Adrenal gland (tissue), 5 donors: Measurements from ENCODE around the gene SH3BP5L.

Experiments used
- POLR2A ChIP-seq, 2 donors: fragments of 450-650 bp; IDR thresholded peaks; one replicate each; pipeline ENCODE4 v1.6.1; 2017; ENCODE audit warnings: antibody characterized with exemption in 2 of 2, mild to moderate bottlenecking in 2 of 2, moderate library complexity in 1 of 2
- TF ChIP-seq, protein P1 (sequence below), 6 experiments: fragments of 450-650 bp in 4 of 6; fragments of 200-600 bp in 2 of 6; sonication (generic) in 1 of 6; IDR thresholded peaks; 1 replicate in 5 of 6; 2 replicates in 1 of 6; pipeline versions ENCODE4 v1.5.1 to v1.8.0; 2016 to 2021; ENCODE audit warnings: antibody characterized with exemption in 6 of 6, mild to moderate bottlenecking in 2 of 6, moderate library complexity in 1 of 6
- donor health status: DM: no; HTN: no; CAD: no.

GRCh38 chr1:248791010-248791409 is 34.7 kb downstream of the SH3BP5L start:
- no peak for TF ChIP-seq POLR2A (IDR thresholded peaks at IDR 0.05)
- TF ChIP-seq, protein P1, sequence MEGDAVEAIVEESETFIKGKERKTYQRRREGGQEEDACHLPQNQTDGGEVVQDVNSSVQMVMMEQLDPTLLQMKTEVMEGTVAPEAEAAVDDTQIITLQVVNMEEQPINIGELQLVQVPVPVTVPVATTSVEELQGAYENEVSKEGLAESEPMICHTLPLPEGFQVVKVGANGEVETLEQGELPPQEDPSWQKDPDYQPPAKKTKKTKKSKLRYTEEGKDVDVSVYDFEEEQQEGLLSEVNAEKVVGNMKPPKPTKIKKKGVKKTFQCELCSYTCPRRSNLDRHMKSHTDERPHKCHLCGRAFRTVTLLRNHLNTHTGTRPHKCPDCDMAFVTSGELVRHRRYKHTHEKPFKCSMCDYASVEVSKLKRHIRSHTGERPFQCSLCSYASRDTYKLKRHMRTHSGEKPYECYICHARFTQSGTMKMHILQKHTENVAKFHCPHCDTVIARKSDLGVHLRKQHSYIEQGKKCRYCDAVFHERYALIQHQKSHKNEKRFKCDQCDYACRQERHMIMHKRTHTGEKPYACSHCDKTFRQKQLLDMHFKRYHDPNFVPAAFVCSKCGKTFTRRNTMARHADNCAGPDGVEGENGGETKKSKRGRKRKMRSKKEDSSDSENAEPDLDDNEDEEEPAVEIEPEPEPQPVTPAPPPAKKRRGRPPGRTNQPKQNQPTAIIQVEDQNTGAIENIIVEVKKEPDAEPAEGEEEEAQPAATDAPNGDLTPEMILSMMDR (IDR thresholded peaks at IDR 0.05): no peak
